Measurements from ENCODE around the gene EQTN.
"Not testable (repeated sequence)": the region's sequence is repeated elsewhere in the genome, so short reads cannot be mapped to it uniquely, and the experiment has no call there.

Gene EQTN

GRCh38 chr9:27292659-27293405, 4.1 kb downstream of the EQTN start:
- DNase-seq = no peak

GRCh38 chr9:27291292-27291691, 5.7 kb downstream of the EQTN start:
- DNase-seq = no peak

- no peak for DNase-seq
Observed at GRCh38 chr9:27282269-27282668, 14.7 kb downstream of the EQTN start.

GRCh38 chr9:27280860-27281259, 16.1 kb downstream of the EQTN start:
- DNase-seq = no peak

- no peak for DNase-seq
Observed at GRCh38 chr9:27280249-27280648, 16.7 kb downstream of the EQTN start.

GRCh38 chr9:27279611-27280010, 17.3 kb downstream of the EQTN start:
- no peak for DNase-seq

- no peak for DNase-seq
Observed at GRCh38 chr9:27278374-27278773, 18.6 kb downstream of the EQTN start.

- DNase-seq = peak; percentile 44
Observed at GRCh38 chr9:27276193-27277030, 20.5 kb downstream of the EQTN start.

- DNase-seq = no peak
Observed at GRCh38 chr9:27273186-27273585, 23.8 kb downstream of the EQTN start.

- DNase-seq = no peak
Observed at GRCh38 chr9:27272103-27272502, 24.8 kb downstream of the EQTN start.

GRCh38 chr9:27261517-27262211, 35.3 kb downstream of the EQTN start:
- DNase-seq = no peak

GRCh38 chr9:27260789-27261516, 36.0 kb downstream of the EQTN start:
- DNase-seq = no peak

- no peak for DNase-seq
Observed at GRCh38 chr9:27258662-27259061, 38.3 kb downstream of the EQTN start.

- DNase-seq = no peak
Observed at GRCh38 chr9:27248702-27249101, 48.2 kb downstream of the EQTN start.

GRCh38 chr9:27247756-27248155, 49.2 kb downstream of the EQTN start:
- DNase-seq = no peak

GRCh38 chr9:27239648-27240047, 57.3 kb downstream of the EQTN start:
- DNase-seq = not testable (repeated sequence)

All from NCI-H774 (cell line).